Stimulated activated CD4-positive, alpha-beta T cell treated with anti-CD3 and anti-CD28 coated beads, Interleukin-4, amount 100 ng/mL, for 24 hours (primary cell): Measurements from ENCODE around the gene CTNNA3.
"Not testable (repeated sequence)": the region's sequence is repeated elsewhere in the genome, so short reads cannot be mapped to it uniquely, and the experiment has no call there.

Source experiments
- DNase-seq: peaks from one replicate; pipeline ENCODE4 v3.0.0-alpha.2; 2020

The CTNNA3 gene

GRCh38 chr10:66467042-66467441, 1229.0 kb downstream of the CTNNA3 start:
- no peak for DNase-seq

GRCh38 chr10:66466622-66467021, 1229.4 kb downstream of the CTNNA3 start:
- no peak for DNase-seq

- no peak for DNase-seq
Measured at GRCh38 chr10:66463611-66464010, 1232.4 kb downstream of the CTNNA3 start.

- DNase-seq = no peak
Measured at GRCh38 chr10:66457629-66458028, 1238.4 kb downstream of the CTNNA3 start.

- DNase-seq = no peak
Measured at GRCh38 chr10:66455304-66455703, 1240.7 kb downstream of the CTNNA3 start.

GRCh38 chr10:66440568-66440967, 1255.4 kb downstream of the CTNNA3 start:
- DNase-seq = no peak

- no peak for DNase-seq
Measured at GRCh38 chr10:66414943-66415342, 1281.1 kb downstream of the CTNNA3 start.

- DNase-seq = no peak
Measured at GRCh38 chr10:66405566-66405965, 1290.4 kb downstream of the CTNNA3 start.

GRCh38 chr10:66398669-66399068, 1297.3 kb downstream of the CTNNA3 start:
- no peak for DNase-seq

GRCh38 chr10:66394342-66395063, 1301.5 kb downstream of the CTNNA3 start:
- DNase-seq = no peak

- no peak for DNase-seq
Measured at GRCh38 chr10:66390926-66391325, 1305.1 kb downstream of the CTNNA3 start.

GRCh38 chr10:66381045-66381444, 1315.0 kb downstream of the CTNNA3 start:
- no peak for DNase-seq

GRCh38 chr10:66378117-66378876, 1317.7 kb downstream of the CTNNA3 start:
- DNase-seq = no peak

GRCh38 chr10:66368146-66368545, 1327.8 kb downstream of the CTNNA3 start:
- no peak for DNase-seq

- DNase-seq = no peak
Measured at GRCh38 chr10:66366163-66366562, 1329.8 kb downstream of the CTNNA3 start.

GRCh38 chr10:66365686-66366085, 1330.3 kb downstream of the CTNNA3 start:
- no peak for DNase-seq

GRCh38 chr10:66362522-66362921, 1333.5 kb downstream of the CTNNA3 start:
- no peak for DNase-seq

GRCh38 chr10:66353822-66354221, 1342.2 kb downstream of the CTNNA3 start:
- DNase-seq = not testable (repeated sequence)

- DNase-seq = no peak
Measured at GRCh38 chr10:66353422-66353821, 1342.6 kb downstream of the CTNNA3 start.

- no peak for DNase-seq
Measured at GRCh38 chr10:66350622-66351399, 1345.2 kb downstream of the CTNNA3 start.

GRCh38 chr10:66349726-66350125, 1346.3 kb downstream of the CTNNA3 start:
- DNase-seq = no peak

GRCh38 chr10:66349076-66349475, 1346.9 kb downstream of the CTNNA3 start:
- no peak for DNase-seq

- DNase-seq = no peak
Measured at GRCh38 chr10:66337211-66337610, 1358.8 kb downstream of the CTNNA3 start.

GRCh38 chr10:66336791-66337190, 1359.2 kb downstream of the CTNNA3 start:
- no peak for DNase-seq
